ENCODE measurements around the gene SCLY. TPM values are rescaled to one million over a fixed set of nuclear protein-coding genes. Genes with fewer than 3 reads are reported as not detected.

Gene SCLY
- total and polyA plus RNA-seq, 8 donors = 5.4 to 12.8 (median 11.4) TPM

- Histone ChIP-seq H3K27ac (no peak overlapping the region), H3K4me3 (no peak overlapping the region), H3K27me3 (peaks cover 0 to 9% (median 0%) of the 10 kb centered on the region in 3 donors), H3K36me3 (no peaks in the 10 kb centered on the region), H3K9me3 (no peaks in the 10 kb centered on the region), H3K4me1 (peaks cover 0 to 30% (median 8%) of the 10 kb centered on the region in 4 donors)
- 80 to 91% (median 88%) methylated on average over 15 to 30 of the region's 30 CpGs for whole genome bisulfite sequencing, 5 donors
- TF ChIP-seq CTCF (IDR thresholded peaks at IDR 0.05) (no peak), POLR2A (IDR thresholded peaks at IDR 0.05) (no peak), POLR2AphosphoS5 (IDR thresholded peaks at IDR 0.05) (no peak), EP300 (IDR thresholded peaks at IDR 0.05) (no peak)
- intact Hi-C loops (cut with DNase I; ENCODE audit: low total_unique reads) = no loop called here
- DNase-seq = peak in 1 of 2 donors; percentile 24
Observed at GRCh38 chr2:238101891-238102841, 41.4 kb downstream of the SCLY start.

- TF ChIP-seq POLR2AphosphoS5 (IDR thresholded peaks at IDR 0.05) (no peak), POLR2A (IDR thresholded peaks at IDR 0.05) (no peak), EP300 (IDR thresholded peaks at IDR 0.05) (no peak), CTCF (IDR thresholded peaks at IDR 0.05) (no peak)
- DNase-seq = peak in 1 of 2 donors; percentile 10
- H3K27me3 ChIP-seq = peaks cover 0 to 9% (median 0%) of the 10 kb centered on the region in 3 donors
- H3K4me3 ChIP-seq = no peak overlapping the region
- no peaks in the 10 kb centered on the region for H3K9me3 ChIP-seq
- H3K36me3 ChIP-seq = no peaks in the 10 kb centered on the region
- WGBS, 5 donors = 84 to 91% (median 86%) methylated on average over 10 of the region's 10 CpGs
- intact Hi-C loops (cut with DNase I; ENCODE audit: low total_unique reads) = no loop called here
- peaks cover 0 to 36% (median 13%) of the 10 kb centered on the region in 4 donors for H3K4me1 ChIP-seq
- H3K27ac ChIP-seq = no peak overlapping the region
Observed at GRCh38 chr2:238102865-238103264, 42.1 kb downstream of the SCLY start.

- WGBS, 5 donors = 85 to 92% (median 90%) methylated on average over 14 to 18 of the region's 18 CpGs
- TF ChIP-seq POLR2AphosphoS5 (IDR thresholded peaks at IDR 0.05) (no peak), EP300 (IDR thresholded peaks at IDR 0.05) (no peak), POLR2A (IDR thresholded peaks at IDR 0.05) (no peak), CTCF (IDR thresholded peaks at IDR 0.05) (no peak)
Observed at GRCh38 chr2:238103465-238104225, 42.8 kb downstream of the SCLY start.

GRCh38 chr2:238104226-238104690 lies 43.5 kb downstream of the SCLY start:
- 87 to 93% (median 90%) methylated on average over 5 to 14 of the region's 14 CpGs for whole genome bisulfite sequencing, 5 donors
- TF ChIP-seq CTCF (IDR thresholded peaks at IDR 0.05) (no peak), POLR2A (IDR thresholded peaks at IDR 0.05) (no peak), POLR2AphosphoS5 (IDR thresholded peaks at IDR 0.05) (no peak), EP300 (IDR thresholded peaks at IDR 0.05) (no peak)
- H3K27me3 ChIP-seq = peaks cover 0 to 9% (median 0%) of the 10 kb centered on the region in 3 donors
- H3K36me3 ChIP-seq = no peaks in the 10 kb centered on the region
- H3K4me1 ChIP-seq = peaks cover 0 to 24% (median 14%) of the 10 kb centered on the region in 4 donors
- intact Hi-C loops (cut with DNase I; ENCODE audit: low total_unique reads) = no loop called here
- no peak for DNase-seq
- no peak overlapping the region for H3K4me3 ChIP-seq
- no peak overlapping the region for H3K27ac ChIP-seq
- no peaks in the 10 kb centered on the region for H3K9me3 ChIP-seq

More at GRCh38 chr2:238103465-238104225, 42.8 kb downstream of the SCLY start:
- Histone ChIP-seq H3K4me3 (no peak overlapping the region), H3K27me3 (peaks cover 0 to 9% (median 0%) of the 10 kb centered on the region in 3 donors), H3K27ac (no peak overlapping the region), H3K36me3 (no peaks in the 10 kb centered on the region), H3K4me1 (peaks cover 0 to 30% (median 13%) of the 10 kb centered on the region in 4 donors), H3K9me3 (no peaks in the 10 kb centered on the region)
- DNase-seq = peak in 1 of 2 donors; percentile 23
- intact Hi-C loops (cut with DNase I; ENCODE audit: low total_unique reads) = no loop called here
